ENCODE data around the gene NEDD8.

The NEDD8 gene

GRCh38 chr14:24198814-24199524, 33.2 kb downstream of the NEDD8 start:
- H3K27ac ChIP-seq (ENCODE audit: insufficient read depth, low read length, poor library complexity, severe bottlenecking) = no peak overlapping the region
- peaks cover 5% of the 10 kb centered on the region for H3K36me3 ChIP-seq (ENCODE audit: control insufficient read depth, insufficient read depth, low read length)
- H3K4me1 ChIP-seq (ENCODE audit: control insufficient read depth, insufficient read depth, low read length, poor library complexity, severe bottlenecking) = peaks cover 12% of the 10 kb centered on the region
- H3K9me3 ChIP-seq (ENCODE audit: control insufficient read depth, low read length) = no peaks in the 10 kb centered on the region
- DNase-seq = no peak
- H3K27me3 ChIP-seq (replicated peaks; ENCODE audit: control insufficient read depth, insufficient read depth, low read length, poor library complexity, severe bottlenecking) = no peaks in the 10 kb centered on the region
- no peak overlapping the region for H3K4me3 ChIP-seq (ENCODE audit: insufficient read depth, low read depth, low read length, poor library complexity, severe bottlenecking)

DNA sequence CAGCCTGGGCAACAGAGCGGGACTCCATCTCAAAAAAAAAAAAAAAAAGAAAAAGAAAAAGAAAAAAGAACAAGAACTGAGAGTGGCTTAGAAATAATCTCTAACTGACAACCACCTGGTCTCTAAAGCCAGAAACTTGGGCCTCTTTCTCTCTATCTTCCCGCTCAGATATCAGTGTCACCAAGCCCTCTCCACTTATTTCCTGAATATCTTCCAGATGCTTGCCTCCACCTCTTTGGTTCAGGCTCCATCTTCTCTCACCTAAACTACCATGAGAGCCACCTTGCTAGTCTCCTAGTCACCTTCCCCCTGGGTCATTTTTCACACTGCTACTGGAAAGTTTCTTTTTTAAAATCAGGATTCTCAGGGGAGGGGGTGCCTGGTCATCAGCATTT, 35.1 kb downstream of the NEDD8 start:
- no peaks in the 10 kb centered on the region for H3K27me3 ChIP-seq (replicated peaks; ENCODE audit: control insufficient read depth, insufficient read depth, low read length, poor library complexity, severe bottlenecking)
- H3K4me3 ChIP-seq (ENCODE audit: insufficient read depth, low read depth, low read length, poor library complexity, severe bottlenecking) = no peak overlapping the region
- no peaks in the 10 kb centered on the region for H3K9me3 ChIP-seq (ENCODE audit: control insufficient read depth, low read length)
- peaks cover 6% of the 10 kb centered on the region for H3K36me3 ChIP-seq (ENCODE audit: control insufficient read depth, insufficient read depth, low read length)
- no peak for DNase-seq
- peaks cover 12% of the 10 kb centered on the region for H3K4me1 ChIP-seq (ENCODE audit: control insufficient read depth, insufficient read depth, low read length, poor library complexity, severe bottlenecking)
- no peak overlapping the region for H3K27ac ChIP-seq (ENCODE audit: insufficient read depth, low read length, poor library complexity, severe bottlenecking)

DNA sequence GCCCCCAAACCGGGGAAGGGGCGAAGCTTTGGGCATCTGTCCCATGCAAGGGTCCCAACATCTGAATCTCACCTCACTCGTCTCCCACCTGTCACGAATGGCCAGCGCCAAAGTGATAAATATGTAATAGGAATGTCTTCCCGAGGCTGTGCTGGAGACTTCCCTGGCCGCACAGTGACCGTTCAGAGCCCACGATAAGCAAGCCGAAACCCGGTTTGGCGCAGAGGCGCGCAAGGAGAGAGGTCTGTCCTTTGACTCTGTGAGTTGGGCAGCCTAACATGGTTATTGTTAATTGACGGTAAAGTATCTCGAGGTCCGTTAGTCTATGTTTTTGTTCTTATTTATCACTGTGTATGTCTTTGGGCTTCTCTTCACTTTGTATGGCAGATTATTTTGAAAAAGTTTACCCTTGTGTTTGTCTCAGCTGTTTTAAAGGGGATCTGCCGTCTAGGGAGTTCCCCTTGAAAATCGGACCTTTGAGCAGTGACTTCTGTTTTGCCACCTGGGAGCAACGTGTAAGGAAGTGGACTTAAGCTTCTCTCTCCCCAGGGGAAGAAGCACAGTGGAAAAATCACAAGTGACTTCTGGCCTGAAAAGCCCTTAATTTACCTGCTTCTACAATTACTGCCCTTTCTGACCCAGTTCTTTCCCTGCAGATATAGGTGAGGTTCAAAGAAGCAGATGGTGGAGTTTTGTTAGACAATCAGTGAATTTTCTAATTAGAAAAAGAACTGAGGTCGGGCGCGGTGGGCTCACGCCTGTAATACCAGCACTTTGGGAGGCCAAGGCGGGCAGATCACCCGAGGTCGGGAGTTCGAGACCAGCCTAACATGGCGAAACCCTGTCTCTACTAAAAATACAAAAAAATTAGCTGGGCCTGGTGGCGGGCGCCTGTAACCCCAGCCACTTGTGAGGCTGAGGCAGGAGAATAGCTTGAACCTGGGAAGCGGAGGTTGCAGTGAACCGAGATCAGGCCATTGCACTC, 35.8 kb downstream of the NEDD8 start:
- H3K4me1 ChIP-seq (ENCODE audit: control insufficient read depth, insufficient read depth, low read length, poor library complexity, severe bottlenecking) = peaks cover 12% of the 10 kb centered on the region
- no peak for DNase-seq
- peak overlapping the region; percentile 99 for H3K27ac ChIP-seq (ENCODE audit: insufficient read depth, low read length, poor library complexity, severe bottlenecking)
- H3K4me3 ChIP-seq (ENCODE audit: insufficient read depth, low read depth, low read length, poor library complexity, severe bottlenecking) = peak overlapping the region; percentile 81
- H3K36me3 ChIP-seq (ENCODE audit: control insufficient read depth, insufficient read depth, low read length) = peaks cover 6% of the 10 kb centered on the region
- no peaks in the 10 kb centered on the region for H3K9me3 ChIP-seq (ENCODE audit: control insufficient read depth, low read length)
- H3K27me3 ChIP-seq (replicated peaks; ENCODE audit: control insufficient read depth, insufficient read depth, low read length, poor library complexity, severe bottlenecking) = no peaks in the 10 kb centered on the region

DNA sequence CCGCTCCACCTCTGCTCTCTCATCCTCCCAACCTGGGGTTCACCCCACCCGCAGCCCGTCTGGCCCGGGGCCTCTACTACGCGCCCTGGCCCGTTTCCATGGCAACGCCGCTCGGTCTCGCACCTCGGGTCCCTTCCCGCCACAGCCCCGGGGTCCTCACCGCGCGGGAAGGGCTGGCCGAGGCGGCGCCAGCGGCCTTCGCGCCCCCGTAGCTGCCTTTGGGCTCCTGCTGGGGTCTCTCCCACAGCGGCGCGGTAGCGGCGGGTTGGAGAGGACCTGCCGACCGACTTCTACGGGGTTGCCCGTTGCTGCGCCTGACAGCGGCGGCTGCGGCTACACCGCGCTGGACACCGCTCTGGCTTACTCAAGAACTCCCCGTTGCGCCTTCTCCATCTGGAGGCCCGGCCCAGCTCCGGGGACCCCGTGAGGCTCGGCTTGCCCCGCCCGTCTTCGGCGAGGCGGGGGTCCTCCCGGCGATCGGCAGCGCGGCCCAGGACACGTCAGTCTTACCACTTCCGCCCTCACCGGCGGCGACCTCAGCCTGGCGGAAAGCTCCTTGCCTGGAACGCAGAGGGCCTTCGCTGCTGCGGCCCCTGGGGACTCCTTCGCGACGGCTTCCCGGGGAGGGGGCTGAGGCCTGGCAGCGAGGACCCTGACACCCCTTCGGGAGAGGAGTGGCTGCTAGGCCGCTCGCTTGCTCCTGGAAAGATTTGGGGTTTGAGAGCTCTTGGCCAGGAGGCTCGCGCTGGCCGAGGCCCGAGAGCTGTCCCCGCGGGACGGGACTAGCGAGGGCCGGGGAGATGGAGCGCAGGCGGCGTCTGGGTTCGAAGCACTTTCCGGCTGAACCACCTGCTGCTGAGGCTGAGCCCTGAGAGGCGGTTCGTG, 36.7 kb downstream of the NEDD8 start, which contains the start of gene TM9SF1:
Gene TM9SF1, minus strand, starts transcription at position 256 of the 885 bp plus-strand sequence. CDS start 422 bp downstream, outside the sequence.
- no peaks in the 10 kb centered on the region for H3K27me3 ChIP-seq (replicated peaks; ENCODE audit: control insufficient read depth, insufficient read depth, low read length, poor library complexity, severe bottlenecking)
- peaks cover 12% of the 10 kb centered on the region for H3K4me1 ChIP-seq (ENCODE audit: control insufficient read depth, insufficient read depth, low read length, poor library complexity, severe bottlenecking)
- no peaks in the 10 kb centered on the region for H3K9me3 ChIP-seq (ENCODE audit: control insufficient read depth, low read length)
- peak within 1 kb of the TSS; percentile 99 for H3K27ac ChIP-seq (ENCODE audit: insufficient read depth, low read length, poor library complexity, severe bottlenecking)
- peaks cover 6% of the 10 kb centered on the region for H3K36me3 ChIP-seq (ENCODE audit: control insufficient read depth, insufficient read depth, low read length)
- peak within 1 kb of the TSS; percentile 81 for H3K4me3 ChIP-seq (ENCODE audit: insufficient read depth, low read depth, low read length, poor library complexity, severe bottlenecking)
- DNase-seq = peak; percentile 80 to 92 (median 83)

GRCh38 chr14:24194873-24195185, 37.3 kb downstream of the NEDD8 start:
- H3K4me1 ChIP-seq (ENCODE audit: control insufficient read depth, insufficient read depth, low read length, poor library complexity, severe bottlenecking) = peaks cover 12% of the 10 kb centered on the region
- peak overlapping the region; percentile 99 for H3K27ac ChIP-seq (ENCODE audit: insufficient read depth, low read length, poor library complexity, severe bottlenecking)
- peaks cover 12% of the 10 kb centered on the region for H3K36me3 ChIP-seq (ENCODE audit: control insufficient read depth, insufficient read depth, low read length)

DNA sequence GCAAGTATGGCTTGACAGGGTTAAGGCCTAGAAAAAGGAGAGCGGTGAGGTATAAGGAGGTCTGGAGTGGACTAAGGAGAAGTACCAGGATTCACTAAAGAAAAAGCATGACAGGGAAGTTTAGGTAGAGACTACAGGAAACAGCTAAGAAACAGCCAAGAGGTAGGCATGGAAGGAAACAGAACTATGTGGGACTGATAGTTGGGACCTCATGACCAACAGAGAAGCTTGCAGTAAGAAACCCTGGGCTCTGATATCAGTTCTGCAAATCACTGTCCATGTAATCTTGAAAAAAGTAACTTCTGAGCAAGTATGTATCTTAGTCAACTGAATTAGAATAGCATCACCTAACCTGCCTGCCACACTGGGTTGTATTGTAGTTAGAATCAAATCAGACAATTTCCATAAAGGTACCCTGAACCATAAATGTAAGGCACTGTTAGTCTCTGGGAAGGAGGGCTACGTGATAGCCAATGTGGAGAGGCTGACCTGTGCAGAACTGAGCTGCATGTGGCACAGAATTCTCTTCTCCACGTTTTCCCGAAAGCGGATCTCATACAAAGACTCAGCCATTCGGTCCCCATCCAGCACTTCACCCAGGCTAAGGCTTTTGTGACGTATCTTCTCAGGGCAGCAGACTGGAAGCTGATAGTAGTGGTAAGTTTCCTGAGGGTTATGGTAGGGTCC, 37.8 kb downstream of the NEDD8 start:
- DNase-seq = no peak
- peak overlapping the region; percentile 99 for H3K27ac ChIP-seq (ENCODE audit: insufficient read depth, low read length, poor library complexity, severe bottlenecking)
- peaks cover 12% of the 10 kb centered on the region for H3K4me1 ChIP-seq (ENCODE audit: control insufficient read depth, insufficient read depth, low read length, poor library complexity, severe bottlenecking)
- H3K27me3 ChIP-seq (replicated peaks; ENCODE audit: control insufficient read depth, insufficient read depth, low read length, poor library complexity, severe bottlenecking) = no peaks in the 10 kb centered on the region
- H3K4me3 ChIP-seq (ENCODE audit: insufficient read depth, low read depth, low read length, poor library complexity, severe bottlenecking) = peak overlapping the region; percentile 81
- peaks cover 12% of the 10 kb centered on the region for H3K36me3 ChIP-seq (ENCODE audit: control insufficient read depth, insufficient read depth, low read length)
- H3K9me3 ChIP-seq (ENCODE audit: control insufficient read depth, low read length) = no peaks in the 10 kb centered on the region

More at GRCh38 chr14:24194873-24195185, 37.3 kb downstream of the NEDD8 start:
- no peaks in the 10 kb centered on the region for H3K27me3 ChIP-seq (replicated peaks; ENCODE audit: control insufficient read depth, insufficient read depth, low read length, poor library complexity, severe bottlenecking)
- H3K9me3 ChIP-seq (ENCODE audit: control insufficient read depth, low read length) = no peaks in the 10 kb centered on the region
- no peak for DNase-seq
- H3K4me3 ChIP-seq (ENCODE audit: insufficient read depth, low read depth, low read length, poor library complexity, severe bottlenecking) = peak overlapping the region; percentile 81

DNA sequence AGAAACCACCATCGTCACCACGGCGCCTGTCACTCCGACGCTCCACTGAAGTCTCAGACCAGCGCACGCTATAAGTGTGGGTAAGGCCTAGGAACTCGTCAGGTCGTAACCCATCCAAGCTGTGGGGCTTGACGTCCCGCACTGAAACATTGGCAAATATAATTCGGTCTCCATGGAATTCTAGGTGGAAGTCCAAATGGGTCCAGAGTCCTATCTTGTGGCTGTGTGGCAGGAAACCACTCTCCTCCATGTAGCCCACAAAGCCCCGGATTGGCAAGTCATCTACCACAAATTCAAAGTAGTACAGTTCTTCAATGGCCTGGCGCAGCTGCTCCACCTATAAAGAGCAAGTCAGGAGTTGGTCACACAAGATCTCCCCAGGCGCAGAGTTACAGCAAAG, 39.2 kb downstream of the NEDD8 start:
- Histone ChIP-seq H3K4me1 (ENCODE audit: control insufficient read depth, insufficient read depth, low read length, poor library complexity, severe bottlenecking) (peaks cover 21% of the 10 kb centered on the region), H3K9me3 (ENCODE audit: control insufficient read depth, low read length) (no peaks in the 10 kb centered on the region), H3K27me3 (replicated peaks; ENCODE audit: control insufficient read depth, insufficient read depth, low read length, poor library complexity, severe bottlenecking) (no peaks in the 10 kb centered on the region), H3K36me3 (ENCODE audit: control insufficient read depth, insufficient read depth, low read length) (peaks cover 12% of the 10 kb centered on the region), H3K27ac (ENCODE audit: insufficient read depth, low read length, poor library complexity, severe bottlenecking) (no peak overlapping the region), H3K4me3 (ENCODE audit: insufficient read depth, low read depth, low read length, poor library complexity, severe bottlenecking) (no peak overlapping the region)
- no peak for DNase-seq

DNA sequence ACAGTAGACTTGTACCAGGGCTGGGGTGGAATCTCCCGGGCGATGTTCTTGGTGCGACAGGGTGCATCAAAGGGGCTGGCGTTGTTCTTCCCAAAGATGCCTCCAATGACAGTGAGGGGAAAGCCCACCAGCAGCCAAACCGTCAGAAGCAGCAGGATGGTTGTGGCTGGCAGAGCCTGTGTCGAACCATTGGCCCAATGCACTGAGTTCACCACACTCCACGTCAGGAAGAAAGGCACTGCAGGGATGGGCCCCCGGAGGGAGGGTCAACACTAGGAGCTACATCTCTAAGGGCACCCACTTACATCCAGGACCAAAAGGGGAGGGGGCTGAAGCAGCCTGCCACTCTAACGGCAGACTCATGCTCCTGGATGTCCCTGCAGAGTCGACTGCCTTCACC, 41.8 kb downstream of the NEDD8 start:
- DNase-seq = no peak
- no peaks in the 10 kb centered on the region for H3K27me3 ChIP-seq (replicated peaks; ENCODE audit: control insufficient read depth, insufficient read depth, low read length, poor library complexity, severe bottlenecking)
- H3K27ac ChIP-seq (ENCODE audit: insufficient read depth, low read length, poor library complexity, severe bottlenecking) = no peak overlapping the region
- H3K36me3 ChIP-seq (ENCODE audit: control insufficient read depth, insufficient read depth, low read length) = peaks cover 29% of the 10 kb centered on the region
- H3K9me3 ChIP-seq (ENCODE audit: control insufficient read depth, low read length) = no peaks in the 10 kb centered on the region
- H3K4me1 ChIP-seq (ENCODE audit: control insufficient read depth, insufficient read depth, low read length, poor library complexity, severe bottlenecking) = peaks cover 28% of the 10 kb centered on the region
- H3K4me3 ChIP-seq (ENCODE audit: insufficient read depth, low read depth, low read length, poor library complexity, severe bottlenecking) = no peak overlapping the region

GRCh38 chr14:24189460-24189859, 42.7 kb downstream of the NEDD8 start:
- no peak for DNase-seq
- peak overlapping the region; percentile 81 for H3K27ac ChIP-seq (ENCODE audit: insufficient read depth, low read length, poor library complexity, severe bottlenecking)
- H3K9me3 ChIP-seq (ENCODE audit: control insufficient read depth, low read length) = no peaks in the 10 kb centered on the region
- peaks cover 20% of the 10 kb centered on the region for H3K4me1 ChIP-seq (ENCODE audit: control insufficient read depth, insufficient read depth, low read length, poor library complexity, severe bottlenecking)
- H3K4me3 ChIP-seq (ENCODE audit: insufficient read depth, low read depth, low read length, poor library complexity, severe bottlenecking) = no peak overlapping the region
- H3K27me3 ChIP-seq (replicated peaks; ENCODE audit: control insufficient read depth, insufficient read depth, low read length, poor library complexity, severe bottlenecking) = no peaks in the 10 kb centered on the region
- peaks cover 37% of the 10 kb centered on the region for H3K36me3 ChIP-seq (ENCODE audit: control insufficient read depth, insufficient read depth, low read length)

Data from effector memory CD4-positive, alpha-beta T cell (primary cell).